ENCODE results near the gene DPEP3.

The DPEP3 gene, protein sequence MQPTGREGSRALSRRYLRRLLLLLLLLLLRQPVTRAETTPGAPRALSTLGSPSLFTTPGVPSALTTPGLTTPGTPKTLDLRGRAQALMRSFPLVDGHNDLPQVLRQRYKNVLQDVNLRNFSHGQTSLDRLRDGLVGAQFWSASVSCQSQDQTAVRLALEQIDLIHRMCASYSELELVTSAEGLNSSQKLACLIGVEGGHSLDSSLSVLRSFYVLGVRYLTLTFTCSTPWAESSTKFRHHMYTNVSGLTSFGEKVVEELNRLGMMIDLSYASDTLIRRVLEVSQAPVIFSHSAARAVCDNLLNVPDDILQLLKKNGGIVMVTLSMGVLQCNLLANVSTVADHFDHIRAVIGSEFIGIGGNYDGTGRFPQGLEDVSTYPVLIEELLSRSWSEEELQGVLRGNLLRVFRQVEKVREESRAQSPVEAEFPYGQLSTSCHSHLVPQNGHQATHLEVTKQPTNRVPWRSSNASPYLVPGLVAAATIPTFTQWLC

DNA sequence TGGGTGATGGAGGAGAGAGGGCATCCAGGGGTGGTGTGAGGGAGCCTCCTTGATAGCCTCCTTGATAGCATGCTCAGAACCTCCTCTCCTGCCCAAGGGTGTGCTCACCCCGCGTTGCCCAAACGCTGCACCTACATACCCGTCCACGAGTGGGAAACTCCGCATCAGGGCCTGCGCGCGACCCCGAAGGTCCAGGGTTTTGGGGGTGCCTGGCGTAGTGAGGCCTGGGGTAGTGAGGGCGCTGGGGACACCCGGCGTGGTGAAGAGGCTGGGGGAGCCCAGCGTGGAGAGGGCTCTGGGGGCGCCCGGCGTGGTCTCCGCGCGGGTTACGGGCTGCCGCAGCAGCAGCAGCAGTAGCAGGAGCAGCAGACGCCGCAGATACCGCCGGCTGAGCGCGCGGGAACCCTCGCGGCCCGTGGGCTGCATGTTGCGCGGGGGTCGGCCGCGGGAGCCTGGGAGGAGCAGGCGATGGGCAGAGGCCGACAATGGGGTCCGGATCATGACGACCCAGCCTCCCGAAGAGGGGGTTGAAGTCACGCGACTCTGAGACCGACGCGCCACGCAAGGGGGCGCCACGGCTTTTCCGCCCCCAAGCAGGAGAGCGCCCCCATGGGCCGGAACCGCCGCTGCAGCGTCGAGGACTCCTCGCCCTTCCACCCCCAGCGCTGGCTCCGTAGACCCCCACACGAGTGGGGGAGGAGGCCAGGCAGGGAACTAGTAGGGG is at the start of gene DPEP3:
DPEP3 (minus strand) TSS at position 545 of the 724 bp plus-strand sequence; CDS start at position 426, 119 bp downstream.
- DNase-seq (ENCODE audit: extremely low read depth, low read depth), result no peak
- TF ChIP-seq, protein P1, sequence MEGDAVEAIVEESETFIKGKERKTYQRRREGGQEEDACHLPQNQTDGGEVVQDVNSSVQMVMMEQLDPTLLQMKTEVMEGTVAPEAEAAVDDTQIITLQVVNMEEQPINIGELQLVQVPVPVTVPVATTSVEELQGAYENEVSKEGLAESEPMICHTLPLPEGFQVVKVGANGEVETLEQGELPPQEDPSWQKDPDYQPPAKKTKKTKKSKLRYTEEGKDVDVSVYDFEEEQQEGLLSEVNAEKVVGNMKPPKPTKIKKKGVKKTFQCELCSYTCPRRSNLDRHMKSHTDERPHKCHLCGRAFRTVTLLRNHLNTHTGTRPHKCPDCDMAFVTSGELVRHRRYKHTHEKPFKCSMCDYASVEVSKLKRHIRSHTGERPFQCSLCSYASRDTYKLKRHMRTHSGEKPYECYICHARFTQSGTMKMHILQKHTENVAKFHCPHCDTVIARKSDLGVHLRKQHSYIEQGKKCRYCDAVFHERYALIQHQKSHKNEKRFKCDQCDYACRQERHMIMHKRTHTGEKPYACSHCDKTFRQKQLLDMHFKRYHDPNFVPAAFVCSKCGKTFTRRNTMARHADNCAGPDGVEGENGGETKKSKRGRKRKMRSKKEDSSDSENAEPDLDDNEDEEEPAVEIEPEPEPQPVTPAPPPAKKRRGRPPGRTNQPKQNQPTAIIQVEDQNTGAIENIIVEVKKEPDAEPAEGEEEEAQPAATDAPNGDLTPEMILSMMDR (IDR thresholded peaks at IDR 0.05; ENCODE audit: low read depth, low read length), result peak; percentile 15

DNA sequence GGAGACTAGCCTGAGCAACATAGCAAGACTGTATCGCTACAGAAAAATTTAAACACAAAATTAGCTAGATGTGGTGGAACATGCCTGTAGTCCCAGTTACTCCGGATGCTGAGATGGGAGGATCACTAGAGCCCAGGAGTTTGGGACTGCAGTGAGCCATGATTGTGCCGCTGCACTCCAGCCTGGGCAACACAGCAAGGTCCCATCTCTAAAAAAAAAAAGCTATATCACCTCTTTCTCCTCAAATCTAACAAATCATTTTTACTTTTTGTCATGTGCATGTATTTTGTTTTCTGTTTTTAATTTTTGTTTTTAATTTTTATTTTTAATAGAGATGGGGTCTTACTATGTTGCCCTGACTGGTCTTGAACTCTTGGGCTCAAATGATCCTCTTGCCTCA is 48.7 kb upstream of the DPEP3 start:
- no peak for DNase-seq (ENCODE audit: extremely low read depth, low read depth)
- TF ChIP-seq, protein P1 (IDR thresholded peaks at IDR 0.05; ENCODE audit: low read depth, low read length), result no peak

DNA sequence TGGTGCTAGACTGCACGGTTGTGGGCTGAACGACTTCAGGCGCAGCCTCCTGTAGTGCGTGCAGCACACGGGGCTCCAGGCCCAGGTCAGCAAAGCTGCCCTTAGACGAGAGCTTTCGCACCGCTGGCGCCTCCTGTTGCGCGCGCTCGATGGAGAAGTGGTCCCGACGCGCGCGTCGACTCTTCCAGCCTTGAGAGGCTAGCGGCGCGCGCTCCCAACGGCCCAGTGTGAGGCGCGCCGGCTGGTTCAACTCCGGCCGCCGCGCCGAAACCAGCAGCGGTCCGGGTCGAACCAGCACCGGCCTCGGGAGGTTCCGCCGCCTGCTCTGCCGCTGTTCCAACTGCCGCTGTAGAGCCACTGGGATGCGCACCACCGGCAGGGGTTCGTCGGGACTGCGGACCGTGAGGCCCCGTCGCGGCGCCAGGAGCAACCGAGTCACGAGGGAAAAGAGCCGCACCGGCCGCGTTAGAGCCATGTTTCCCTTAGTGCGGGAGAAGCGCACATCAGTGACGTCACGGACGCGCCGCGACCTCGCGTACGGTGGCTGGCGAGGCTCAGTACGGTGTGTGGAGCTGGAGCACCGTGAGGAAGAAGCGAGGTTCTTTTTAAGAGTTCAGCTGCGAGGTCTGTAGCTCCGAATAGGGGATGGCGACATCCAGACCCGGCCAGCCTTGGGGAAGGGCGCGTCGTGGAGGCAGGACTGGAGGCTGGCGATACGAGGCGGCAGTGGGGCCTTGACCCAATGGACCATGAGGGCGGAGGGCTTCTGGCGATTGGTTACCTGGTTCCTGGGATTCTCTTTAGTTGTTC is 42.6 kb upstream of the DPEP3 start, which contains the start of the genes DDX28 and DUS2:
DDX28 (minus strand) TSS at position 505 of the 810 bp plus-strand sequence; CDS start at position 475, 30 bp downstream.
DUS2 (plus strand) TSS at position 557 of the 810 bp plus-strand sequence. CDS start 14,740 bp downstream, outside the sequence.
- DNase-seq (ENCODE audit: extremely low read depth, low read depth), result peak; percentile 64
- TF ChIP-seq, protein P1 (IDR thresholded peaks at IDR 0.05; ENCODE audit: low read depth, low read length), result no peak

DNA sequence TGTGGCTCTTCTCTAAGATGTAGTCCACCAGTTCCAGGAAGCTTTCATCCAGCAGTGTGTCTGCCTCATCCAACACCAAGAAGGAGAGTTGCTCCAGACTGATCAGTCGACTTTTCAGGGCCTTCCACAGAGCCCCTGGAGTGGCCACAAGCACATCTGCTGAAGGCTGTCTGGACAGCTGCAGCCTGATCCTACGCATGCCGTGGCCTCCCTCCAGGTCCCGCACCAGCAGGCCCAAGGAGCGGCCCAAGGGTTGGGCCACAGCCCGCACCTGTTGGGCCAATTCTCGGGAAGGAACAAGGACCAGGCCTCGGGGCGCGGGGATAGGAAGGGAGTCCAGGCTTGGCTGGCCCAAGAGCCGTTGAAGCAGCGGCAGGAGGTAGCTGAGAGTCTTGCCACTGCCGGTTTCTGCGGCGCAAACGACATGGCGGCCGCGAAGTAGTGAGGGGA is 42.0 kb upstream of the DPEP3 start:
- TF ChIP-seq, protein P1 (IDR thresholded peaks at IDR 0.05; ENCODE audit: low read depth, low read length), result no peak
- no peak for DNase-seq (ENCODE audit: extremely low read depth, low read depth)

DNA sequence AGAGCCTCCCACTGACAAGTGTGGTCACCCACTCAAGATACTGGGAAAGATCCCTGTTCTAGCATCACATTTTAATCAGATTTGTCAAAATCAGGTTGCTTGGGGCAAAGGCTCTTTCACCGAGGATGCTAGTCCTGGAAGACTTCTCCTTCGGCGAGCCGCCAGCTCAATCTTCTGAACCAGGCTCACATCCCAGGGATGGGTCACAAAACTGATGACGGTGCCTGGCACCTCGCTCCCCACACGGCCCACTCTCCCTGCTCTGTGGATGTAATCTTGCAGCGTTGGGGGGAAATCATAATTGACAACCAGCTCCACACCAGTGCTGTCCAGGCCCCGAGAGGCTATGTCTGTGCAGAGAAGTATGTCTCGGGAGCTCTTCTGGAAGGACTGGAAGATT is 41.2 kb upstream of the DPEP3 start:
- TF ChIP-seq, protein P1 (IDR thresholded peaks at IDR 0.05; ENCODE audit: low read depth, low read length), result no peak
- no peak for DNase-seq (ENCODE audit: extremely low read depth, low read depth)

DNA sequence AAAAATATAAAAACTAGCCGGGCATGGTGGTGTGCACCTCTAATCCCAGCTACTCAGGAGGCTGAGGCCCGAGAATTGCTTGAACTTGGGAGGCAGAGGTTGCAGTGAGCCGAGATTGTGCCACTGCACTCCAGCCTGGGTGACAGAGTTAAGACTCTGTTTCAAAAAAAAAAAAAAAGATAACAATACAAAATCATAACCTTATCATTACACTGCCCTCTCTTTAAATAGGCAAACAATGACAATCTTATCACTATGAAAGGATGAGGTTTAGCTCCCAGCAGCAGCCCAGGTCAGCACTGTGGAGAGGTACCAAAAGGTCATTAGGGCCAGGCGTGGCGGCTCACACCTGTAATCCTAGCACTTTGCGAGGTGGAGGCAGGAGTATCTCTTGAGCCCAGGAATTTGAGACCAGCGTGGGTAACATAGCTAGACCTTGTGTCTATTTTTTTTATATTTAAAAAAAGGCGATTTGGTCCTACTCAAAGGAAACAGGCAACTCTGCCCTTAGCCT is 38.9 kb upstream of the DPEP3 start:
- TF ChIP-seq, protein P1 (IDR thresholded peaks at IDR 0.05; ENCODE audit: low read depth, low read length), result no peak
- no peak for DNase-seq (ENCODE audit: extremely low read depth, low read depth)

Measured in AG09319 (cell line).